Nephron progenitor cell (in vitro differentiated cells): ENCODE results near the gene C1orf87.

Experiments used
- DNase-seq: peaks from one replicate; pipeline ENCODE4 v3.0.0; 2021
- H3K27ac Mint-ChIP-seq: 2 replicates; pipeline ENCODE4 v1.8.0; 2021; ENCODE audit warnings: mild to moderate bottlenecking, moderate library complexity, mixed read lengths
- H3K27me3 Mint-ChIP-seq: 2 replicates; pipeline ENCODE4 v1.8.0; 2021; ENCODE audit warnings: mild to moderate bottlenecking, low read depth, mixed read lengths; ENCODE audit not compliant: poor library complexity
- H3K36me3 Mint-ChIP-seq: 2 replicates; pipeline ENCODE4 v1.8.0; 2021; ENCODE audit warnings: low read depth, mixed read lengths
- H3K4me1 Mint-ChIP-seq: 2 replicates; pipeline ENCODE4 v1.8.0; 2021; ENCODE audit warnings: mixed read lengths
- H3K4me3 Mint-ChIP-seq: 2 replicates; pipeline ENCODE4 v1.8.0; 2021; ENCODE audit warnings: mild to moderate bottlenecking, moderate library complexity, mixed read lengths
- H3K9me3 Mint-ChIP-seq: 2 replicates; pipeline ENCODE4 v1.8.0; 2021; ENCODE audit warnings: mild to moderate bottlenecking, moderate library complexity, mixed read lengths
- CTCF ChIP-seq: fragments of 200-600 bp; sonication (generic); IDR thresholded peaks from 2 replicates; pipeline ENCODE4 v1.5.0; 2021; ENCODE audit warnings: antibody characterized with exemption

The C1orf87 gene

GRCh38 chr1:60091195-60091715, 17.7 kb upstream of the C1orf87 start:
- H3K27me3 Mint-ChIP-seq: no peaks in the 10 kb centered on the region
- no peaks in the 10 kb centered on the region for H3K4me1 Mint-ChIP-seq
- DNase-seq: no peak
- no peak for TF ChIP-seq CTCF
- H3K27ac Mint-ChIP-seq: no peak overlapping the region
- no peaks in the 10 kb centered on the region for H3K9me3 Mint-ChIP-seq
- no peak overlapping the region for H3K4me3 Mint-ChIP-seq
- H3K36me3 Mint-ChIP-seq: no peaks in the 10 kb centered on the region

GRCh38 chr1:60090655-60091054, 17.1 kb upstream of the C1orf87 start:
- TF ChIP-seq CTCF: no peak
- Mint-ChIP-seq H3K36me3 (no peaks in the 10 kb centered on the region), H3K9me3 (no peaks in the 10 kb centered on the region), H3K4me3 (no peak overlapping the region), H3K27ac (no peak overlapping the region), H3K27me3 (no peaks in the 10 kb centered on the region), H3K4me1 (no peaks in the 10 kb centered on the region)
- DNase-seq: no peak

GRCh38 chr1:60088620-60089155, 15.1 kb upstream of the C1orf87 start:
- DNase-seq: no peak
- no peaks in the 10 kb centered on the region for H3K4me1 Mint-ChIP-seq
- H3K9me3 Mint-ChIP-seq: no peaks in the 10 kb centered on the region
- H3K4me3 Mint-ChIP-seq: no peak overlapping the region
- H3K36me3 Mint-ChIP-seq: no peaks in the 10 kb centered on the region
- no peak overlapping the region for H3K27ac Mint-ChIP-seq
- TF ChIP-seq CTCF: no peak
- no peaks in the 10 kb centered on the region for H3K27me3 Mint-ChIP-seq

GRCh38 chr1:60087681-60088080, 14.1 kb upstream of the C1orf87 start:
- Mint-ChIP-seq H3K27ac (no peak overlapping the region), H3K4me3 (no peak overlapping the region), H3K27me3 (no peaks in the 10 kb centered on the region), H3K36me3 (no peaks in the 10 kb centered on the region), H3K9me3 (no peaks in the 10 kb centered on the region), H3K4me1 (no peaks in the 10 kb centered on the region)
- DNase-seq: no peak
- no peak for TF ChIP-seq CTCF

GRCh38 chr1:60078182-60078581, 4.6 kb upstream of the C1orf87 start:
- no peak for DNase-seq
- Mint-ChIP-seq H3K27me3 (peaks cover 29% of the 10 kb centered on the region), H3K4me3 (no peak overlapping the region), H3K27ac (no peak overlapping the region), H3K36me3 (no peaks in the 10 kb centered on the region), H3K4me1 (peaks cover 15% of the 10 kb centered on the region), H3K9me3 (no peaks in the 10 kb centered on the region)
- TF ChIP-seq CTCF: no peak

GRCh38 chr1:60071296-60071695, 2.3 kb downstream of the C1orf87 start:
- Mint-ChIP-seq H3K9me3 (no peaks in the 10 kb centered on the region), H3K36me3 (no peaks in the 10 kb centered on the region), H3K4me1 (no peaks in the 10 kb centered on the region), H3K27me3 (peaks cover 57% of the 10 kb centered on the region), H3K4me3 (no peak overlapping the region), H3K27ac (no peak overlapping the region)
- no peak for DNase-seq
- no peak for TF ChIP-seq CTCF
